GM19372 (cell line): Measurements from ENCODE around the gene CDH7.

Experiments used
- ATAC-seq: cut with Tn5 transposase; IDR thresholded peaks from one replicate; pipeline ENCODE4 v1.9.1; 2021; ENCODE audit warnings: mild to moderate bottlenecking, low read depth, moderate library complexity; ENCODE audit not compliant: unreplicated experiment

Gene CDH7, protein sequence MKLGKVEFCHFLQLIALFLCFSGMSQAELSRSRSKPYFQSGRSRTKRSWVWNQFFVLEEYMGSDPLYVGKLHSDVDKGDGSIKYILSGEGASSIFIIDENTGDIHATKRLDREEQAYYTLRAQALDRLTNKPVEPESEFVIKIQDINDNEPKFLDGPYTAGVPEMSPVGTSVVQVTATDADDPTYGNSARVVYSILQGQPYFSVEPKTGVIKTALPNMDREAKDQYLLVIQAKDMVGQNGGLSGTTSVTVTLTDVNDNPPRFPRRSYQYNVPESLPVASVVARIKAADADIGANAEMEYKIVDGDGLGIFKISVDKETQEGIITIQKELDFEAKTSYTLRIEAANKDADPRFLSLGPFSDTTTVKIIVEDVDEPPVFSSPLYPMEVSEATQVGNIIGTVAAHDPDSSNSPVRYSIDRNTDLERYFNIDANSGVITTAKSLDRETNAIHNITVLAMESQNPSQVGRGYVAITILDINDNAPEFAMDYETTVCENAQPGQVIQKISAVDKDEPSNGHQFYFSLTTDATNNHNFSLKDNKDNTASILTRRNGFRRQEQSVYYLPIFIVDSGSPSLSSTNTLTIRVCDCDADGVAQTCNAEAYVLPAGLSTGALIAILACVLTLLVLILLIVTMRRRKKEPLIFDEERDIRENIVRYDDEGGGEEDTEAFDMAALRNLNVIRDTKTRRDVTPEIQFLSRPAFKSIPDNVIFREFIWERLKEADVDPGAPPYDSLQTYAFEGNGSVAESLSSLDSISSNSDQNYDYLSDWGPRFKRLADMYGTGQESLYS

DNA sequence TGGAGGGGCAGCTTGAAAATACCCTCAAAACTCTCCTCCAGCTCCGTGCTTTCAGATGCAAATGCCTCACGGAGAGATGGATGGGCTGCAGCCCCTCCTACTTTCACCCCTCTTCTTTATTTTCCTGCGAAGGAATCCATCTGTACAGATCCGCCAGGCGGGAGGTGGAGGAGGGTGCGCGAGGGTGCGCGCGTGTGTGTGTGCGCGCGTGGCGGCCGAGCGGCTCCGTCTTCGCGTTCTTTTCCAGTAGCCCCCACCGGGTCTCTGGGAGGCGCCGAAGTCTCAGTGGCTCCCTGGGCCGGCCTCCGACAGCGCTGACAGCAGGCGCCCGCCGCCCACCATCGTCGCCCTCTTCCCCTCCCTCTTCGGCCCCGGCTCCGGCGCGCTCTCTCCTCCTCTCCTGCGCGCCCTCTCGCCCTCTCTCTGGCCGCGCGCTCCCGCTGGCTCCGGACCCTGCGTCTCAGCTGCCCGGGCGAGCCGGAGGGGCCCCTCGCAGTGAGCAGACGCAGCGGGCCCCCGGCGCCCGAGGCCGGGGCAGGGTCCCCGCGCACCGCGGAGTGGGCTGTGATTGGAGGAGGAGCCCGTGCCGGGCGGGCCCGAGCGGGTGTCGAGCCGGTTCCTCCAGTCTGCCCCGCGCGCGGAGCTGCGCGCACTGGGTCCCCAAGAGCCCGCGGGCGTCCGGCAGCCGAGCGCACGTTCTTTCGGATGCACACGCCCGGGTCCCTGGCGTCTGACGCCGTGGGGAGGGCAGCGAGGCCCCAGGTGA lies at the start of gene CDH7:
CDH7 (plus strand) TSS at position 624 of the 766 bp plus-strand sequence. CDS start 11,831 bp downstream, outside the sequence.
- no peak for ATAC-seq

- no peak for ATAC-seq
Observed at GRCh38 chr18:65704046-65704445, 46.8 kb upstream of the CDH7 start.

DNA sequence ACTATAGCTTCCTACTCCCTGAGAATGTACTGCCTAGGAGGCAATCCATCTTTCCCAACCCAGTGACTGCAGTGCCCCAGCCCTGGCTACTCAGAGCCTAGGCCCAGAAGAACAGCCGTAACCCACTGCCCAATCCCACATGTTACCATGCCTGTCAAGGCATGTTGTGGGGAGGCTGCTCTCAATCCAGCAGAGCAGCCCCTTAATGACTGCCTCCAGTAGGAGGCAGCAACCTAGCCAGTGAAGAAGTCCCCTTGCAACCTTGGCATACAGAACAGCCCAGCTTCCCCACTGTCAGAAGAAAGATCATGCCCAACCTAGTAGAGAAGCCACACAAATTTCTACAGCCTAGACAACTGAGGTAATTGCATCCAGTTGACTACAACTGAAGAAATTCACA lies 44.2 kb upstream of the CDH7 start:
- ATAC-seq = no peak

GRCh38 chr18:65711493-65711892 lies 39.3 kb upstream of the CDH7 start:
- ATAC-seq = no peak

GRCh38 chr18:65721619-65722018 lies 29.2 kb upstream of the CDH7 start:
- no peak for ATAC-seq

- no peak for ATAC-seq
Observed at GRCh38 chr18:65725251-65726050, 25.4 kb upstream of the CDH7 start.

DNA sequence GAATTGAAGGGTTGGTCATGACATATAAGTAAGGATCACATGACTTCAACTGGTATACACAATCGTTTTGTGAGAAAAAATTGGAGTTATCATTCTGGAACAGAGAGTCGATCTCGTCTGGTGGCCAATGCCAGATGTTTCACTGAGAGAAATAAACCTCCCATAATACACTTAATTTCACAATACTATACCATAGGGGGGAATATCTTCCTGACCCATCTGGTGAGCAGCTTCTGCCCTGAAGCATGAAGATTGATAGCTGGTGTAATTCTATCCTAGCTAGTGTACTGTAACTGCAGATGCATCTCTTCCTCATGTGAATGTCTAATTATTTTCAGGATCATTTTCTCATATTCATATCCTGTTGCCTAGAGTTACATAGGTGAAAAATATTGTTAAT lies 15.7 kb upstream of the CDH7 start:
- no peak for ATAC-seq

DNA sequence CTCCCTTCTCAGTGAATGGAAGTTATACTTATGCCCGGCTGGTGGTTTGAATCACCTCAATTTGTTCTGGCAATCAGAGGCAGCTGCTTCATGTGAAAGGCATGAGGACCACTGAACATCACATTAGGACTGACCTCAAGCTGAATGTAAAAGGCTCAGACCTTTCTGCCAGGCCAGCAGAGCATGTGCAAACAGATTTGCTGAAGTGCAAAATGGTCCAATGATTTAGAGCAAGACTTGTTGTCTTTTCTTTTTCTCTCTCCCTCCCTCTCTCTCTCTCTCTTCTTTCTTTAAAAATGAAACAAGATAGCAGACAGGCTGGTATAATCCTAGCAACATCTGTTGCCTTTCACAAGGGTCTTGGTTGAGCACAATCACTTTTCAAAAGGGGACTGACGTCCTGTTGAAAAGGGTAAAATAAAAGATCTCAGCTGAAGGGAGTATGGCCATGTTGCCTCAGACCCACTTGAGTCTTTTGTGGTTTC lies 13.3 kb upstream of the CDH7 start:
- no peak for ATAC-seq

- ATAC-seq = no peak
Observed at GRCh38 chr18:65746936-65747335, 3.9 kb upstream of the CDH7 start.

DNA sequence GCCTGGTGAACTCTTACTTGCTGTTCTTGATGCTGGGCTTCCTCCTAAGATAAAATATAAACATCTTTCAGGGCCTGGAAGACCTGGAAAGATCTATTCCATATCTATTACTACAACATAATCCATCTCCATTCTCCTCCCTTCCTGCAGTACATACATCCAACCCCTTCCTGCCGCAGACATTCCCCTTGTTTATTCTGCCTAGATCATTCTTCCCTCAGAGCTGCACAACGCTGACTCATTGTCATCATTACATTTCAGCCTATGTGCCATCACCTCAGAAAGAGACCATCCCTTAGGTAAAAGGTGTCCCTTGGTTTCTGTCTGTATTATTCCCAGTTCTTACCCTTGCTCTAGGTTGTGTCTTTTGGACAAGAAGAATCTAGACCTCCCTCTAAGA lies 2.5 kb upstream of the CDH7 start:
- no peak for ATAC-seq

- ATAC-seq = no peak
Observed at GRCh38 chr18:65749841-65750240, 971 bp upstream of the CDH7 start.

DNA sequence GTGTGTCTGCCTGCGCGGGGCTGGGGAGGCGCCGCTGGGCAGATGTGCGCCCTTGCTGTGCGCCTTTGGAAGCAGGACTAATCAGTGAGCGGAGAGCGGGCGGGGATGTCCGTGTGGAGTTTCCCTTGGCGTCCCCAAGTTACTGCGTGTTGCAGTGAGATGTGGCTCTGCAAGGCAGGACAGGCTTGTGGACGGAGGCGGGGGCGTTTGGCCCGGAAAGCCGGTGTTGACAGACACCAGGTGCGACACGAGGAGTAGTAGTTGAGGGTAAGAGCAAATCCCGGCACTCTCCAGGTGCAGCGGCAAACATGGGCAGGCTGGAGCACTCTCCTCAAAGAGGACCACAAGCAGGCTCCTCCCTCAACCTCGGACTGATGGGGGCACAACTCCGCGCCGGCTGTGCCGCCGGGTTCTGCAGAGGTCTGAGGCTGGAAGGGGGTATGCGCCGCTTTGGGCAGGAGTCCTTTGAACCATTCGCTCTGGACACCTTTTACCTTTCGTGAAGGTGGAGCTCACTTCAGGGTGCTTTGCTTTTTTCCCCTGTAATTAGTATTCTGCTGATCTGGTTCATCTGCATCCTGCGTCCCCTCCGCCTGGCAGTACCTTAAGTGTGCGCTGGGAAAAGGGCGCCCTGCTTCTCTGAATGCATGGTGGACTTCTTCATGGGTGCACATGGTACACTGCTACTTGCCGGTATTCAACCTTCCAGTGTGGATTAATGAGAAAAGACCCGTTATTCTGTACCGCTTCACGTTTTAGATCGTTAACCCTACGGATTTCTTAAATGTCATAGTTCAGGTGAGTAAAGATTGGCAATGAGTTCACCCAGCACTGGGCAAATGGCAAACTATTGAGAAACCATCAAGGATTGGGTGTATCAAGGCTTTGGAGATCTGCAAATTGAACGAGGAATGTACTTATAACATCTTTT lies 608 bp downstream of the CDH7 start:
- no peak for ATAC-seq

DNA sequence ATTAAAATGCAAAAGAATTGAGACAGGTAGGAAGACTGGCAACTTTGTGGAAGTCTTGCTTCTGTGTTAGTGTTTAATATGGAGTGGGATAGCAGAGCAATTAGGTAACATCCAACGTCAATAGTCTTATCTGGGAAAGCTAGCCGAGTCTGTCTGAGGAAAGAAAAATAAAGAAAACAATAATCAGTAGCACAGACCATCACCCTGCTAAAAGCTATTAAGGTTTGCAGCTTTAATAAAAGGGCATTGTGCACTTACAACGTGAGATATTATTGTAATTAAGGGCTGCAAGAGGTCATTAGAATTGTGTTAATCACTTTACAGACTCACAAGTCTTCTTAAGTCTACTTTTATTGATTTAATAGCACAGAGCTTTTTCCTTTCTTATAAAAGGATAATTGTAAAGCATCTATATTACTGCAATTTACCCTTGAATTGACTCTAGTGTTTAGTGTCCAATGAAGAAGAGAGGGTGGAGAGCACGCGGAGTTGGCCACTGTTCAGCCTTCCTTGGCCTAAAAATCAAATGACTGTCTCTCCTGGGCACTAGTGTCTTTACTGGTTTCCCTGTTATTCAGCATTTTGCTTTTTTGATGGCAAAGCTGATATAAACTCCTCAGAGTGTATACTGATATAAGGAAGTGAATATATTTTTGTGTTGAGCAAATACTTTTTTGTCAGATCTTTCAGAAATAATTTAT lies 2.0 kb downstream of the CDH7 start:
- no peak for ATAC-seq

DNA sequence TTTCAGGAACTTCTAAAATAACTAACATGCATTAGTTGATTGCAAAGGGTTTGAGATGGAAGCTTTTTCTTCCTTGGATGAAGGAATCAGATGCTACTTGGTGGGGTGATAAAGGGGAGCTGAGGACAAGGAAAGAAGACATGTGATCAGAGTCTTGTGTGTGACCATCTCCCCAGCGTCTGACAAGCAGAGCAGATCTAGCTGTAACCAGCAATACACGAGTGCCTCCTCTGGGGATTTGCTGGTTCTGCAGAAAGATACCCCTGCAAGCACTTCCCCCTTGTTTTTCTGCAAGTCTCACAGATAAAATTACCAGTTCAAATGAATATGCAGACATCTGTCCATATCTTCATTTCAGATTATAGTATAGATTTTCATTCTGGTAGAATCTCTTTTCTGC lies 2.7 kb downstream of the CDH7 start:
- no peak for ATAC-seq

- ATAC-seq = no peak
Observed at GRCh38 chr18:65754121-65754520, 3.3 kb downstream of the CDH7 start.

DNA sequence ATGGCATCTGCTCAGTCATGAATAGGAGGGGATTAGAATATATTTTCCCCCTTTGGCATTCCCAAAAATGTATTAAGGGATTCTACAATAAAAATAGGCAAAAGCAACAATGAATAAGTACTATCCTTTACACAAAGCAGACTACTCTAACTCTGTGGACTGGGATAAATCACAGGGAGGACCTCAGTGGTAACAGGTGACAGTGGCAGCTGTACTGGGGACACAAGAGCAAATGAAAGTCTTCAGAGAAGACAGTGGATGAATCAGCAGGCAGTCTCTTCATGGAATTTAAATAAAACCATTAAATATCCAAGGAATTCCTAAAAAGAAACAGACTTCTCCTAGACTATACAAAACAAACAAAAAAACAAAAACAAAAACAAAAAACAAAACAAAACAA lies 4.8 kb downstream of the CDH7 start:
- no peak for ATAC-seq

DNA sequence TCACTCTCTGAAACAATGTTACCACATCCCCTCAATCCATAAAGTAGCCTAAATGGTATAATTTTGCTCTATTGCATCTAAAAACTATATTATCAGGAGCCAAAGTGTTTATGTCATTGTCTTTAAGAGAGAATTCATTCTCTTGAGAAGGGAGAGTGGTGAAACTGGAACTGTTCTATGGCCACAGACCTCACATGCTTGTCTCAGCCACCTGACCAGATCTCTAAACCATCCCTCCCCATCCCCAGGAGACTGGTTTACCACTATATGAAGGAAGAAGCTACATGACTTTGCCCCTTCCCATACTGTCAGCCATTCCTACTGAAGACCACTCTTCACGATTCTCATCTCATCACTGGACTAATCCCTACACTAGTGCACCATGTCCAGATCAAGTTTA lies 9.6 kb downstream of the CDH7 start:
- ATAC-seq = no peak

GRCh38 chr18:65761636-65762295 lies 11.0 kb downstream of the CDH7 start:
- no peak for ATAC-seq
